Upper lobe of left lung (tissue), 6 donors: ENCODE measurements around the gene USP1. TPM values are rescaled to one million over a fixed set of nuclear protein-coding genes. Genes with fewer than 3 reads are reported as not detected.

Experiments used
- ATAC-seq, 2 donors: fragments of 200-7000 bp; cut with Tn5 transposase; one replicate each; pipeline ENCODE4 v1.9.1; 2022; ENCODE audit warnings: mild to moderate bottlenecking in 2 of 2, moderate library complexity in 2 of 2; ENCODE audit not compliant: low FRiP score in 2 of 2
- DNase-seq, 2 donors: peaks; one replicate each; pipeline ENCODE4 v3.0.0-alpha.2; 2019 to 2020
- H3K27ac ChIP-seq, 4 donors: fragments of 200-600 bp; sonication (generic); one replicate each; pipeline ENCODE4 v1.5.1; 2016 to 2019
- H3K27me3 ChIP-seq, 4 donors: fragments of 200-600 bp; sonication (generic); one replicate each; pipeline ENCODE4 v1.5.1; 2017 to 2019
- H3K36me3 ChIP-seq, 4 donors: fragments of 200-600 bp; sonication (generic); one replicate each; pipeline ENCODE4 v1.5.1; 2016 to 2019
- H3K4me1 ChIP-seq, 4 donors: fragments of 200-600 bp; sonication (generic); one replicate each; pipeline ENCODE4 v1.5.1; 2018 to 2019
- H3K4me3 ChIP-seq, 4 donors: fragments of 200-600 bp; sonication (generic); one replicate each; pipeline ENCODE4 v1.5.1; 2017 to 2019; ENCODE audit warnings: mild to moderate bottlenecking in 2 of 4, moderate library complexity in 1 of 4
- H3K9me3 ChIP-seq, 4 donors: fragments of 200-600 bp; sonication (generic); one replicate each; pipeline ENCODE4 v1.5.1; 2018 to 2019
- CTCF ChIP-seq, 6 experiments: fragments of 450-650 bp in 4 of 6; fragments of 200-600 bp in 2 of 6; sonication (generic) in 2 of 6; IDR thresholded peaks; one replicate each; pipeline ENCODE4 v1.5.1; 2016 to 2019; ENCODE audit warnings: antibody characterized with exemption in 6 of 6
- EP300 ChIP-seq, 4 donors: sonication (generic); formaldehyde crosslinking; IDR thresholded peaks; one replicate each; pipeline ENCODE4 v1.5.1; 2017; ENCODE audit warnings: antibody characterized with exemption in 4 of 4, control low read depth in 2 of 4
- POLR2A ChIP-seq, 4 donors: fragments of 450-650 bp; IDR thresholded peaks; one replicate each; pipeline ENCODE4 v1.5.1; 2016 to 2017; ENCODE audit warnings: antibody characterized with exemption in 4 of 4, mild to moderate bottlenecking in 2 of 4
- POLR2AphosphoS5 ChIP-seq, 2 donors: sonication (generic); formaldehyde crosslinking; IDR thresholded peaks; one replicate each; pipeline ENCODE4 v1.5.1; 2017; ENCODE audit warnings: antibody characterized with exemption in 2 of 2
- WGBS, 2 donors: methylation state at CpG; one replicate each; pipeline ENCODE4 v1.1.5; 2017 to 2018; 5-methylcytosine and 5-hydroxymethylcytosine counted together
- total RNA-seq, 6 donors: library from RNA; depleted of rRNA in 4 of 6; stranded (reverse); fragments of >200 nt in 4 of 6; gene quantifications; one replicate each; pipeline versions ENCODE4 v1.1.0 to v1.2.1, GENCODE V29; 2016 to 2021
- donor health status: DM: no; HTN: no; CAD: no; lungs with moderate emphysema.
- donor health status: DM: no; HTN: yes; CAD: no; lungs with severe emphysema.

The USP1 gene
- total RNA-seq, 6 donors from 2014 or later = 9.8 to 36.2 (median 20.0) TPM

- DNase-seq (no peak), ATAC-seq (no peak)
- Histone ChIP-seq H3K27me3 (no peaks in the 10 kb centered on the region), H3K9me3 (peaks cover 0 to 9% (median 0%) of the 10 kb centered on the region in 4 donors), H3K36me3 (peaks cover 0 to 33% (median 12%) of the 10 kb centered on the region in 4 donors), H3K4me3 (no peak overlapping the region), H3K27ac (no peak overlapping the region), H3K4me1 (no peaks in the 10 kb centered on the region)
- TF ChIP-seq POLR2A (IDR thresholded peaks at IDR 0.05) (no peak), POLR2AphosphoS5 (IDR thresholded peaks at IDR 0.05) (no peak), CTCF (IDR thresholded peaks at IDR 0.05) (no peak), EP300 (IDR thresholded peaks at IDR 0.05) (no peak)
Observed at GRCh38 chr1:62467092-62467491, 30.2 kb downstream of the USP1 start.

- H3K36me3 ChIP-seq = peaks cover 5 to 45% (median 16%) of the 10 kb centered on the region in 4 donors
- H3K27ac ChIP-seq = no peak overlapping the region
- WGBS, 2 donors = 78 to 89% methylated on average over 3 of the region's 3 CpGs
- H3K27me3 ChIP-seq = no peaks in the 10 kb centered on the region
- H3K4me1 ChIP-seq = no peaks in the 10 kb centered on the region
- TF ChIP-seq CTCF (IDR thresholded peaks at IDR 0.05) (no peak), EP300 (IDR thresholded peaks at IDR 0.05) (no peak), POLR2AphosphoS5 (IDR thresholded peaks at IDR 0.05) (no peak), POLR2A (IDR thresholded peaks at IDR 0.05) (no peak)
- H3K9me3 ChIP-seq = no peaks in the 10 kb centered on the region
- H3K4me3 ChIP-seq = no peak overlapping the region
- ATAC-seq (no peak), DNase-seq (no peak)
Observed at GRCh38 chr1:62476525-62477219, 39.8 kb downstream of the USP1 start.

- H3K27me3 ChIP-seq = no peaks in the 10 kb centered on the region
- ATAC-seq (no peak), DNase-seq (no peak)
- no peaks in the 10 kb centered on the region for H3K4me1 ChIP-seq
- WGBS, 2 donors = 85 to 90% methylated on average over 3 of the region's 3 CpGs
- TF ChIP-seq POLR2AphosphoS5 (IDR thresholded peaks at IDR 0.05) (no peak), CTCF (IDR thresholded peaks at IDR 0.05) (no peak), EP300 (IDR thresholded peaks at IDR 0.05) (no peak), POLR2A (IDR thresholded peaks at IDR 0.05) (no peak)
- H3K4me3 ChIP-seq = no peak overlapping the region
- peaks cover 0 to 3% (median 0%) of the 10 kb centered on the region in 4 donors for H3K36me3 ChIP-seq
- H3K27ac ChIP-seq = no peak overlapping the region
- H3K9me3 ChIP-seq = no peaks in the 10 kb centered on the region
Observed at GRCh38 chr1:62481681-62482080, 44.8 kb downstream of the USP1 start.

DNA sequence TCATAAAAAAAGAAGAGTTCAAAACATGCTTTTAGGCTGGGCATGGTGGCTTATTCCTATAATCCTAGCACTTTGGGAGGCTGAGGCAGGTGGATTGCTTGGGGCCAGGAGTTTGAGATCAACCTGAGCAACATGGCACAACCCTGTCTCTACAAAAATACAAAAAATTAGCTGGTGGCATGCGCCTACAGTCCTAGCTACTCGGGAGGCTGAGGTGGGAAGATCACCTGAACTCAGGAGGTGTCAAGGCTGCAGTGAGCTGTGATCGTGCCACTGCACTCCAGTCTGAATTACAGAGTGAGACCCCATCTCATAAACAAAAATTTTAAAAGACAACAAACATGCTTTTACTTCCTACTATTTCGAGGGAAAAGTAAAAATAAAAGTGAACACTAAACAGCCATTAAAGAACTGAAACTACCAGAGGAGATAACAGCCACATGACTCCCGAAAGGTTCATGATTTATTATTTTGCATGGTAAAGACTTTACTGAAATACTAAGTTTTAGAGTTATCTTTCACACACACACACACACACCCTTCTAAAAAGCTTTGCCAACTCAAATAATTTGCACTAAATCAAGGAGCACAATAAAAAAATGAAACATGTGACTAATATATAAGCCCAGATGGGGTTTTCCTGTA, 48.1 kb downstream of the USP1 start:
- Histone ChIP-seq H3K27ac (no peak overlapping the region), H3K4me1 (no peaks in the 10 kb centered on the region), H3K36me3 (peaks cover 0 to 11% (median 1%) of the 10 kb centered on the region in 4 donors), H3K4me3 (no peak overlapping the region), H3K9me3 (no peaks in the 10 kb centered on the region), H3K27me3 (no peaks in the 10 kb centered on the region)
- DNase-seq = no peak
- no peak for ATAC-seq
- TF ChIP-seq POLR2A (IDR thresholded peaks at IDR 0.05) (no peak), EP300 (IDR thresholded peaks at IDR 0.05) (no peak), POLR2AphosphoS5 (IDR thresholded peaks at IDR 0.05) (no peak), CTCF (IDR thresholded peaks at IDR 0.05) (no peak)
- 79% methylated on average over 5 of the region's 5 CpGs for WGBS, 2 donors
